GF-D8 (cell line): ENCODE measurements around the gene TPBGL.

Experiments used
- DNase-seq: peaks from one replicate; lab custom pipeline; 2025; lab: John Stamatoyannopoulos, UW

TPBGL gene

GRCh38 chr11:75240311-75241035 lies at the start of gene TPBGL:
TSS of gene TPBGL (plus strand) at chr11:75240774. CDS start at chr11:75241050, 276 bp downstream.
- no peak for DNase-seq

GRCh38 chr11:75191330-75191717 lies 49.2 kb upstream of the TPBGL start:
- no peak for DNase-seq

GRCh38 chr11:75193271-75193670 lies 47.3 kb upstream of the TPBGL start:
- DNase-seq: no peak

GRCh38 chr11:75193711-75194110 lies 46.9 kb upstream of the TPBGL start:
- DNase-seq: no peak

- no peak for DNase-seq
Observed at GRCh38 chr11:75194147-75194546, 46.4 kb upstream of the TPBGL start.

- no peak for DNase-seq
Observed at GRCh38 chr11:75195167-75195962, 45.2 kb upstream of the TPBGL start.

GRCh38 chr11:75196426-75196825 lies 44.1 kb upstream of the TPBGL start:
- no peak for DNase-seq

- DNase-seq: no peak
Observed at GRCh38 chr11:75197512-75198277, 42.9 kb upstream of the TPBGL start.

GRCh38 chr11:75198278-75198973 lies 42.1 kb upstream of the TPBGL start:
- DNase-seq: no peak

GRCh38 chr11:75199412-75199955 lies 41.1 kb upstream of the TPBGL start:
- DNase-seq: no peak

GRCh38 chr11:75200051-75200450 lies 40.5 kb upstream of the TPBGL start:
- DNase-seq: no peak

- DNase-seq: no peak
Observed at GRCh38 chr11:75200531-75200930, 40.0 kb upstream of the TPBGL start.

GRCh38 chr11:75201771-75202170 lies 38.8 kb upstream of the TPBGL start:
- no peak for DNase-seq

- DNase-seq: no peak
Observed at GRCh38 chr11:75202195-75202594, 38.4 kb upstream of the TPBGL start.

GRCh38 chr11:75203138-75203537 lies 37.4 kb upstream of the TPBGL start:
- no peak for DNase-seq

GRCh38 chr11:75203641-75204011 lies 36.9 kb upstream of the TPBGL start:
- DNase-seq: no peak

GRCh38 chr11:75204012-75204674 lies 36.4 kb upstream of the TPBGL start:
- no peak for DNase-seq

GRCh38 chr11:75204685-75205563 lies 35.6 kb upstream of the TPBGL start:
- peak; percentile 1 for DNase-seq

GRCh38 chr11:75205564-75206020 lies 35.0 kb upstream of the TPBGL start:
- no peak for DNase-seq

GRCh38 chr11:75208446-75208845 lies 32.1 kb upstream of the TPBGL start:
- DNase-seq: no peak
